ENCODE results near the gene ASTN2.
"Not testable (repeated sequence)": the region's sequence is repeated elsewhere in the genome, so short reads cannot be mapped to it uniquely, and the experiment has no call there.

The ASTN2 gene

GRCh38 chr9:116717150-116717549, 697.7 kb downstream of the ASTN2 start:
- DNase-seq (ENCODE audit: extremely low read depth in 1 of 2, low read depth in 1 of 2), result no peak

- DNase-seq (ENCODE audit: extremely low read depth in 1 of 2, low read depth in 1 of 2), result no peak
These were observed 698.4 kb downstream of the ASTN2 start for GRCh38 chr9:116716438-116716837.

- no peak for DNase-seq (ENCODE audit: extremely low read depth in 1 of 2, low read depth in 1 of 2)
These were observed 699.1 kb downstream of the ASTN2 start for GRCh38 chr9:116715751-116716150.

GRCh38 chr9:116713271-116713670, 701.6 kb downstream of the ASTN2 start:
- no peak for DNase-seq (ENCODE audit: extremely low read depth in 1 of 2, low read depth in 1 of 2)

GRCh38 chr9:116712781-116713180, 702.1 kb downstream of the ASTN2 start:
- DNase-seq (ENCODE audit: extremely low read depth in 1 of 2, low read depth in 1 of 2), result no peak

GRCh38 chr9:116706310-116707290, 708.3 kb downstream of the ASTN2 start:
- DNase-seq (ENCODE audit: extremely low read depth in 1 of 2, low read depth in 1 of 2), result no peak

- no peak for DNase-seq (ENCODE audit: extremely low read depth in 1 of 2, low read depth in 1 of 2)
These were observed 709.3 kb downstream of the ASTN2 start for GRCh38 chr9:116705531-116705930.

- DNase-seq (ENCODE audit: extremely low read depth in 1 of 2, low read depth in 1 of 2), result no peak
These were observed 710.4 kb downstream of the ASTN2 start for GRCh38 chr9:116704470-116704869.

- no peak for DNase-seq (ENCODE audit: extremely low read depth in 1 of 2, low read depth in 1 of 2)
These were observed 711.2 kb downstream of the ASTN2 start for GRCh38 chr9:116703634-116704033.

GRCh38 chr9:116701940-116702642, 712.8 kb downstream of the ASTN2 start:
- DNase-seq (ENCODE audit: extremely low read depth in 1 of 2, low read depth in 1 of 2), result no peak

GRCh38 chr9:116700882-116701865, 713.7 kb downstream of the ASTN2 start:
- no peak for DNase-seq (ENCODE audit: extremely low read depth in 1 of 2, low read depth in 1 of 2)

- DNase-seq (ENCODE audit: extremely low read depth in 1 of 2, low read depth in 1 of 2), result no peak
These were observed 714.6 kb downstream of the ASTN2 start for GRCh38 chr9:116700279-116700678.

- DNase-seq (ENCODE audit: extremely low read depth in 1 of 2, low read depth in 1 of 2), result no peak
These were observed 717.0 kb downstream of the ASTN2 start for GRCh38 chr9:116697887-116698286.

- no peak for DNase-seq (ENCODE audit: extremely low read depth in 1 of 2, low read depth in 1 of 2)
These were observed 717.5 kb downstream of the ASTN2 start for GRCh38 chr9:116697362-116697761.

- no peak for DNase-seq (ENCODE audit: extremely low read depth in 1 of 2, low read depth in 1 of 2)
These were observed 719.4 kb downstream of the ASTN2 start for GRCh38 chr9:116695438-116695837.

GRCh38 chr9:116694785-116695291, 720.0 kb downstream of the ASTN2 start:
- no peak for DNase-seq (ENCODE audit: extremely low read depth in 1 of 2, low read depth in 1 of 2)

- DNase-seq (ENCODE audit: extremely low read depth in 1 of 2, low read depth in 1 of 2), result no peak
These were observed 721.6 kb downstream of the ASTN2 start for GRCh38 chr9:116693233-116693731.

GRCh38 chr9:116692616-116693015, 722.2 kb downstream of the ASTN2 start:
- DNase-seq (ENCODE audit: extremely low read depth in 1 of 2, low read depth in 1 of 2), result no peak

GRCh38 chr9:116691607-116692006, 723.2 kb downstream of the ASTN2 start:
- no peak for DNase-seq (ENCODE audit: extremely low read depth in 1 of 2, low read depth in 1 of 2)

- not testable (repeated sequence) for DNase-seq (ENCODE audit: extremely low read depth in 1 of 2, low read depth in 1 of 2)
These were observed 724.1 kb downstream of the ASTN2 start for GRCh38 chr9:116690805-116691204.

Data from activated CD8-positive, alpha-beta memory T cell treated with anti-CD3 and anti-CD28 coated beads for 1 hour (primary cell).